H9 (cell line): ENCODE results near the gene PHF1. TPM values are rescaled to one million over a fixed set of nuclear protein-coding genes. Genes with fewer than 3 reads are reported as not detected.

ENCODE experiments used
- DNase-seq: peaks from one replicate; pipeline ENCODE4 v3.0.0-alpha.2; 2017
- H2AFZ ChIP-seq: one replicate; pipeline ENCODE4 v1.6.1; 2013; ENCODE audit warnings: mild to moderate bottlenecking, low read length, control low read depth, moderate library complexity
- H2AK5ac ChIP-seq: 2 replicates; pipeline ENCODE4 v1.6.1; 2013; ENCODE audit warnings: low read length, control low read depth, mixed read lengths; ENCODE audit not compliant: insufficient read length
- H2BK120ac ChIP-seq: one replicate; pipeline ENCODE4 v1.6.1; 2013; ENCODE audit warnings: low read depth, mild to moderate bottlenecking, low read length, control low read depth, inconsistent platforms; ENCODE audit not compliant: poor library complexity, severe bottlenecking
- H2BK12ac ChIP-seq: 2 replicates; pipeline ENCODE4 v1.6.1; 2013; ENCODE audit warnings: low read length, control low read depth, mixed read lengths, low read depth; ENCODE audit not compliant: insufficient read length
- H2BK15ac ChIP-seq: 2 replicates; pipeline ENCODE4 v1.6.1; 2013; ENCODE audit warnings: low read depth, low read length, control low read depth
- H2BK20ac ChIP-seq: one replicate; pipeline ENCODE4 v1.6.1; 2013; ENCODE audit warnings: low read depth, mild to moderate bottlenecking, low read length, control low read depth, inconsistent platforms; ENCODE audit not compliant: poor library complexity, severe bottlenecking
- H2BK5ac ChIP-seq: 2 replicates; pipeline ENCODE4 v1.6.1; 2013; ENCODE audit warnings: low read length, control low read depth, mixed read lengths; ENCODE audit not compliant: insufficient read length
- H3K14ac ChIP-seq: 2 replicates; pipeline ENCODE4 v1.6.1; 2013; ENCODE audit warnings: low read length, control low read depth; ENCODE audit not compliant: insufficient read depth
- H3K18ac ChIP-seq: 2 replicates; pipeline ENCODE4 v1.6.1; 2013; ENCODE audit warnings: low read depth, mild to moderate bottlenecking, mixed read lengths, low read length, control low read depth; ENCODE audit not compliant: insufficient read length
- H3K23ac ChIP-seq: 2 replicates; pipeline ENCODE4 v1.6.1; 2013; ENCODE audit warnings: low read length, control low read depth, mixed read lengths, low read depth; ENCODE audit not compliant: insufficient read length
- H3K23me2 ChIP-seq: 2 replicates; pipeline ENCODE4 v1.6.1; 2013; ENCODE audit warnings: low read depth, mild to moderate bottlenecking, mixed read lengths, low read length, control low read depth; ENCODE audit not compliant: insufficient read length, poor library complexity, severe bottlenecking
- H3K27ac ChIP-seq: 2 replicates; pipeline ENCODE4 v1.5.1; 2013; ENCODE audit warnings: low read length, control low read depth, mixed read lengths, low read depth; ENCODE audit not compliant: insufficient read length
- H3K27me3 ChIP-seq: 2 replicates; pipeline ENCODE4 v1.6.1; 2013; ENCODE audit warnings: low read length, control low read depth, inconsistent platforms; ENCODE audit not compliant: insufficient read depth
- H3K4ac ChIP-seq: 2 replicates; pipeline ENCODE4 v1.6.1; 2013; ENCODE audit warnings: low read depth, mild to moderate bottlenecking, control low read depth, inconsistent platforms, low read length, moderate library complexity
- H3K4me1 ChIP-seq: 2 replicates; pipeline ENCODE4 v1.6.1; 2013; ENCODE audit warnings: low read length, control low read depth, inconsistent platforms; ENCODE audit not compliant: insufficient read depth
- H3K4me2 ChIP-seq: 2 replicates; pipeline ENCODE4 v1.6.1; 2013; ENCODE audit warnings: low read length, control low read depth, mixed read lengths; ENCODE audit not compliant: insufficient read length, insufficient read depth
- H3K56ac ChIP-seq: 2 replicates; pipeline ENCODE4 v1.6.1; 2013; ENCODE audit warnings: low read depth, mild to moderate bottlenecking, mixed read lengths, low read length, control low read depth; ENCODE audit not compliant: insufficient read length
- H3K79me1 ChIP-seq: 2 replicates; pipeline ENCODE4 v1.6.1; 2013; ENCODE audit warnings: low read depth, mild to moderate bottlenecking, moderate library complexity, low read length, control low read depth, inconsistent platforms; ENCODE audit not compliant: insufficient read depth, poor library complexity, severe bottlenecking
- H3K79me2 ChIP-seq: 2 replicates; pipeline ENCODE4 v1.6.1; 2013; ENCODE audit warnings: low read length, control low read depth, inconsistent platforms; ENCODE audit not compliant: insufficient read depth
- H3K9ac ChIP-seq: 2 replicates; pipeline ENCODE4 v1.6.1; 2013; ENCODE audit warnings: low read length, control low read depth, mixed read lengths; ENCODE audit not compliant: insufficient read length; ENCODE audit errors: extremely low read depth
- H3K9me3 ChIP-seq: one replicate; pipeline ENCODE4 v1.6.1; 2013; ENCODE audit warnings: low read depth, low read length, inconsistent platforms; ENCODE audit not compliant: control insufficient read depth
- H3T11ph ChIP-seq: one replicate; pipeline ENCODE4 v1.6.1; 2013; ENCODE audit warnings: mild to moderate bottlenecking, low read length, control low read depth, inconsistent platforms
- H4K20me1 ChIP-seq: one replicate; pipeline ENCODE4 v1.6.1; 2013; ENCODE audit not compliant: control insufficient read depth, insufficient read length, insufficient read depth
- H4K5ac ChIP-seq: 2 replicates; pipeline ENCODE4 v1.6.1; 2013; ENCODE audit warnings: low read depth, mild to moderate bottlenecking, mixed read lengths, low read length, control low read depth; ENCODE audit not compliant: insufficient read length
- H4K8ac ChIP-seq: replicated peaks from 2 replicates; pipeline ENCODE4 v1.6.1; 2013; ENCODE audit warnings: low read length, control low read depth, mixed read lengths, low read depth; ENCODE audit not compliant: insufficient read length
- H4K91ac ChIP-seq: 2 replicates; pipeline ENCODE4 v1.6.1; 2013; ENCODE audit warnings: low read depth, mild to moderate bottlenecking, moderate library complexity, mixed read lengths, low read length, control low read depth; ENCODE audit not compliant: insufficient read length
- H3K27ac Mint-ChIP-seq, 3 experiments: 2 replicates in 2 of 3; 3 replicates in 1 of 3; pipeline ENCODE4 v1.8.0; 2020 to 2021; ENCODE audit warnings: mixed read lengths in 3 of 3, mild to moderate bottlenecking in 1 of 3, moderate library complexity in 1 of 3
- H3K27me3 Mint-ChIP-seq: 2 replicates; pipeline ENCODE4 v1.8.0; 2021; ENCODE audit warnings: low read depth, mild to moderate bottlenecking, moderate library complexity, mixed read lengths
- H3K36me3 Mint-ChIP-seq, 3 experiments: 2 replicates in 2 of 3; 3 replicates in 1 of 3; pipeline ENCODE4 v1.8.0; 2020 to 2021; ENCODE audit warnings: low read depth in 3 of 3, mixed read lengths in 3 of 3; ENCODE audit not compliant: insufficient read depth in 1 of 3
- H3K4me1 Mint-ChIP-seq, 2 experiments: 2 replicates each; pipeline ENCODE4 v1.8.0; 2020; ENCODE audit warnings: mixed read lengths in 2 of 2
- H3K4me3 Mint-ChIP-seq, 2 experiments: 2 replicates in 1 of 2; 3 replicates in 1 of 2; pipeline ENCODE4 v1.8.0; 2020 to 2021; ENCODE audit warnings: mild to moderate bottlenecking in 2 of 2, mixed read lengths in 2 of 2, moderate library complexity in 1 of 2
- H3K9me3 Mint-ChIP-seq, 2 experiments: 2 replicates in 1 of 2; 3 replicates in 1 of 2; pipeline ENCODE4 v1.8.0; 2020; ENCODE audit warnings: mild to moderate bottlenecking in 2 of 2, mixed read lengths in 2 of 2, moderate library complexity in 1 of 2
- WGBS: extraction: QIAGEN DNeasy Blood & Tissue Kit; methylation state at CpG from one replicate; pipeline ENCODE4 v1.1.7; 2013; ENCODE audit warnings: missing lambda C conversion rate, low lambda C conversion rate, mixed read lengths; ENCODE audit not compliant: insufficient read length; ENCODE audit errors: extremely low coverage; 5-methylcytosine and 5-hydroxymethylcytosine counted together
- total RNA-seq: library from RNA; stranded (reverse); gene quantifications from 2 replicates; pipeline ENCODE4 v1.2.1, GENCODE V29; 2021
- TF ChIP-seq, protein P1 (sequence below): fragments of 200-600 bp; sonication (generic); conservative IDR thresholded peaks from 3 replicates; pipeline ENCODE4 v1.8.0; 2021; ENCODE audit warnings: antibody characterized with exemption, mild to moderate bottlenecking

Gene PHF1
- total RNA-seq, 1 experiment from 2014 or later = 56.8 TPM

DNA sequence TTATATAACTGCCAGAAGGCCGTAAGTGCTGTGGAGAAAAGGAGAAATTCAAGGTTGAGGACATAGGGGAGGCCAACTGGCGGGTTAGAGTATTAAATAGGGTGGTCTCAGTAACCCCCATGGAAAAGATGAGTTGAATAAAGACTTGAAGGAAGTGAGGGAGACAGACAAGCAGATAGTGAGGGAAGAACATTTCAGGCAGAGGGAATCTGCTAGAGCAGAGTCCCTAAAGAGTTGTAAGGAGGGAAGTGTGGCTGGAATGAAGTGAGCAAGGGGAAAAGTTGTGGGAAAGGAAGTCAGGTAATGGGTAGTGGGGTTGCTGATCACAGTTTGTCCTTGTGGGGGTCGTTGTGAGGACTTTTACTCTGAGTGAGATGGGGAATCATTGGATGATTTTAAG lies 17.8 kb upstream of the PHF1 start:
- Histone ChIP-seq H3K56ac (no peak overlapping the region), H2BK5ac (no peak overlapping the region), H3K79me1 (peaks cover 8% of the 10 kb centered on the region), H3K27ac (no peak overlapping the region), H3K4me2 (peak overlapping the region; percentile 88), H3T11ph (no peak overlapping the region), H2BK20ac (no peak overlapping the region), H2AFZ (no peak overlapping the region), H3K9ac (peak overlapping the region; percentile 84), H3K4ac (no peak overlapping the region), H2BK15ac (no peak overlapping the region), H3K23ac (no peak overlapping the region), H2BK12ac (no peak overlapping the region), H4K5ac (no peak overlapping the region), H3K18ac (no peak overlapping the region), H4K91ac (no peak overlapping the region), H4K8ac (no peak overlapping the region), H3K9me3 (no peaks in the 10 kb centered on the region), H3K79me2 (peaks cover 39% of the 10 kb centered on the region), H2BK120ac (no peak overlapping the region), H4K20me1 (no peaks in the 10 kb centered on the region), H3K27me3 (no peaks in the 10 kb centered on the region), H3K23me2 (peaks cover 10% of the 10 kb centered on the region), H3K14ac (no peak overlapping the region), H3K4me1 (peaks cover 2% of the 10 kb centered on the region; the same call in 1 of the 2 replicates), H2AK5ac (no peak overlapping the region)
- Mint-ChIP-seq H3K9me3 (no peaks in the 10 kb centered on the region), H3K4me1 (peaks cover 34 to 36% of the 10 kb centered on the region in 2 experiments), H3K36me3 (peaks cover 13 to 22% (median 19%) of the 10 kb centered on the region in 3 experiments; a peak in 6 of 7 replicates), H3K4me3 (peak overlapping the region; percentile 94), H3K27ac (peak overlapping the region in 1 of 3 experiments; percentile 77; a peak in 4 of 7 replicates), H3K27me3 (no peaks in the 10 kb centered on the region)
- no peak for DNase-seq
- WGBS = no CpG with 5 or more reads among the region's 3 CpGs
- TF ChIP-seq, protein P1, sequence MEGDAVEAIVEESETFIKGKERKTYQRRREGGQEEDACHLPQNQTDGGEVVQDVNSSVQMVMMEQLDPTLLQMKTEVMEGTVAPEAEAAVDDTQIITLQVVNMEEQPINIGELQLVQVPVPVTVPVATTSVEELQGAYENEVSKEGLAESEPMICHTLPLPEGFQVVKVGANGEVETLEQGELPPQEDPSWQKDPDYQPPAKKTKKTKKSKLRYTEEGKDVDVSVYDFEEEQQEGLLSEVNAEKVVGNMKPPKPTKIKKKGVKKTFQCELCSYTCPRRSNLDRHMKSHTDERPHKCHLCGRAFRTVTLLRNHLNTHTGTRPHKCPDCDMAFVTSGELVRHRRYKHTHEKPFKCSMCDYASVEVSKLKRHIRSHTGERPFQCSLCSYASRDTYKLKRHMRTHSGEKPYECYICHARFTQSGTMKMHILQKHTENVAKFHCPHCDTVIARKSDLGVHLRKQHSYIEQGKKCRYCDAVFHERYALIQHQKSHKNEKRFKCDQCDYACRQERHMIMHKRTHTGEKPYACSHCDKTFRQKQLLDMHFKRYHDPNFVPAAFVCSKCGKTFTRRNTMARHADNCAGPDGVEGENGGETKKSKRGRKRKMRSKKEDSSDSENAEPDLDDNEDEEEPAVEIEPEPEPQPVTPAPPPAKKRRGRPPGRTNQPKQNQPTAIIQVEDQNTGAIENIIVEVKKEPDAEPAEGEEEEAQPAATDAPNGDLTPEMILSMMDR = no peak
